GM10266 (cell line): Measurements from ENCODE around the gene CDK5RAP2.

Experiments
- DNase-seq: peaks from one replicate; pipeline ENCODE4 v3.0.0; 2012; ENCODE audit errors: extremely low spot score
- TF ChIP-seq, protein P1 (sequence below): IDR thresholded peaks from 2 replicates; pipeline ENCODE4 v1.5.1; 2012; ENCODE audit warnings: mild to moderate bottlenecking, low read depth; ENCODE audit not compliant: control insufficient read depth, insufficient read depth; ENCODE audit errors: missing control alignments

The CDK5RAP2 gene

DNA sequence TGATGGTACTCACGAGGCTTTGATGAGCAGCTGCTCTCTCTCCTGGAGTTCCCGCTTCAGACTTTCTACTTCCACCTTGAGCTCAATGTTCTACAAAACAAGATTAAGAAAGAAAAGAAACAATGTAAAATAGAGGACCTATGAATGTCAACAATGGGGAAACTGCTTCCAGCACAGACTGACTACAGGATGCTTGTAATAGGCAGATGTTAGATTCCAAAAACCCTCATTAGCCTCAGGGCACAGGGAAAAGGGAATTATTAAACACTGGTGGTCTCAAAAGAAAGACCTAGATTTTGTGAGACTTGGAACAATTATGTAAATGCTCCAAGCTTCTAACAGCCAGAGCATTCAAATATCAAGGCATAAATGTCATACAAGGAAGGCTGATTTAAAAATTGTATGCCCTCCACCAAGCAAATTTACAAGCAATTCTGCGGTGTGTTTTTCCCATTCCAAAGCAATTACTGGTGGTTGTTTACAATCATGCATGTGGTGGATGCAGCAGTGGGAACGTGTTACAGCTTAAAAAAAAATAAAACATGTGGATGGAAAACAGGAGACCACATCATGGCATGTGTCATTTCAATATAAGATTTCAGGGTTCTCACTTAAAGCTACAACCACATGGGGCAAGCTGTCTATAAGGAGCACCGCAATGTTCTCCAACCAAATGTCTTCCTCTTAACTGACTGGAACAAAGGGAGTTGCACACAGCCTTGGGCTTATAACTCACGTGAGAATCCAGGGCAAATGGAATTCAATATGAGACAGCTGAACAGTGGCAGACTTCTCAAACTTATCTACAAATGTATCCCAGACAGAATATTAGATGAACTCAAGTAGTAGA, 34.0 kb downstream of the CDK5RAP2 start:
- TF ChIP-seq, protein P1, sequence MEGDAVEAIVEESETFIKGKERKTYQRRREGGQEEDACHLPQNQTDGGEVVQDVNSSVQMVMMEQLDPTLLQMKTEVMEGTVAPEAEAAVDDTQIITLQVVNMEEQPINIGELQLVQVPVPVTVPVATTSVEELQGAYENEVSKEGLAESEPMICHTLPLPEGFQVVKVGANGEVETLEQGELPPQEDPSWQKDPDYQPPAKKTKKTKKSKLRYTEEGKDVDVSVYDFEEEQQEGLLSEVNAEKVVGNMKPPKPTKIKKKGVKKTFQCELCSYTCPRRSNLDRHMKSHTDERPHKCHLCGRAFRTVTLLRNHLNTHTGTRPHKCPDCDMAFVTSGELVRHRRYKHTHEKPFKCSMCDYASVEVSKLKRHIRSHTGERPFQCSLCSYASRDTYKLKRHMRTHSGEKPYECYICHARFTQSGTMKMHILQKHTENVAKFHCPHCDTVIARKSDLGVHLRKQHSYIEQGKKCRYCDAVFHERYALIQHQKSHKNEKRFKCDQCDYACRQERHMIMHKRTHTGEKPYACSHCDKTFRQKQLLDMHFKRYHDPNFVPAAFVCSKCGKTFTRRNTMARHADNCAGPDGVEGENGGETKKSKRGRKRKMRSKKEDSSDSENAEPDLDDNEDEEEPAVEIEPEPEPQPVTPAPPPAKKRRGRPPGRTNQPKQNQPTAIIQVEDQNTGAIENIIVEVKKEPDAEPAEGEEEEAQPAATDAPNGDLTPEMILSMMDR: no peak
- no peak for DNase-seq

DNA sequence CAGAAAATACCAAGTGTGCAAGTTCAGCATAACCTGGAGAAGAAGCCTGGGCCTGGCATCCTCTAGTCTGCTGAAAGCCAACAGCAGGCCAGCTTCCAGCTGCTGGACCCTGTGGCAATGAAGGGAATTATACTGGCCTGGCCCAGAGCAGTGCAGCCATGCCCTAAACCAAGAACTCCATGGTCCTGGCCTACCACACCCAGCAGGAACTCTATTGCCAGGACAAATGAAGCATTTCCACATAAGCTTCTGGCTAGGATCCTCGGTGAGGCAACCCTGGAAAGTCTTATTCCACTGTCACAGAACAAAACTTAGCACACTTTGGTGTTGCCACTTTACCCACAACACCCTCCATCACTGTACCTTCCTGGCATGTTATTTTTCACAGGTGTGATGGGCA, 35.5 kb downstream of the CDK5RAP2 start:
- TF ChIP-seq, protein P1: no peak
- no peak for DNase-seq

DNA sequence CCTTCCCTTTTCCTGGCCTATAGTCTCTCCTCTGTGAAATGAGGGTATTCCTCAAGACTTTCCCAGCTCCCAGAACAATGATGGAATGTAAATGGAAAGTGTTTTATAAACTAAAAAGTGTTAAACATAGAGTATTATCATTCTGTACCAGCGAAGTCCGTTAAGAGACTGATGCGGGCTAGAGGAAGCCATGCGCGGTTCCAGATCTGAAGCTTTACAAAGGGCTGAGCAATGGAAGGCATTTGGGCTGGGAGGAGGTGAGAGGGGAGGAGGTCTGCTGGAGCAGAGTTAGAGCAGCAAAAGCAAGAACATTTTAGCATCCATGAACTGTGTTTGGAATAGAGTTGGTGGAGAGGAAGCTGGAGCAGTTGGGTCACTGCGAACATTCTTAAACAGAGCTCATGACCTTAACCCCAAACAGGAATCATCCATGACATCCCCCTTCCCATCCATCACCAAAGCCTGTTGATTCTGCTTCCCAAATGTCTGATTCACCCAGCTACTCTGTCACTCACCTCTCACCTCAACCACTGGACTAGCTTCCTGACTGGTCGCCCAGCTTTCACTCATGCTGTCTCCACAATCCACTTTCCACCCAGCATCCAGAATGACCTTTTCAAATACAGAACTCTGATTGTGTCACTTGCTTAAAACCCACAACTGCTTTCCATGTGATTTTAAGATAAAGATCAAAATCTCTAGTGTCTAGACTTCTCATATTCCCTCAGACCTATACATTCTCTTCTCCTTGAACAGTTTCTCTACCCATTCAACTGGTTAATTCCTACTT, 37.1 kb downstream of the CDK5RAP2 start:
- TF ChIP-seq, protein P1: no peak
- no peak for DNase-seq

DNA sequence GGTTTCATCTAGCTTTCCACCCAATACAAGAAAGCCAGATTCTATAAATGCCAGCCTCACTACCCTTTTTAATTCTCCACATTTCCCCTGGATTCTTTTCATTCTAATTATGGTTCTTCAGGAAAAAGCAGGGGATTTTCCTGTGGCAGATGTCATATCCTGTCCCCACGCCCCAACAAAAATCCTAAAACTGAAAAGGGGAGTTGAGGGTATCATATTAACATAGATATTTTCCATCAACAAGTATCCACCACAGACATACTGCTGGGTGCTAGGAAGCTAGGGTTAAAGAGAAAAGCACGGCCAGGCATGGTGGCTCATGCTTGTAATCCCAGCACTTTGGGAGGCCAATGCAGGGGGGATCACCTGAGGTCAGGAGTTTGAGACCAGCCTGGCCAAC, 38.0 kb downstream of the CDK5RAP2 start:
- TF ChIP-seq, protein P1: no peak
- DNase-seq: no peak

DNA sequence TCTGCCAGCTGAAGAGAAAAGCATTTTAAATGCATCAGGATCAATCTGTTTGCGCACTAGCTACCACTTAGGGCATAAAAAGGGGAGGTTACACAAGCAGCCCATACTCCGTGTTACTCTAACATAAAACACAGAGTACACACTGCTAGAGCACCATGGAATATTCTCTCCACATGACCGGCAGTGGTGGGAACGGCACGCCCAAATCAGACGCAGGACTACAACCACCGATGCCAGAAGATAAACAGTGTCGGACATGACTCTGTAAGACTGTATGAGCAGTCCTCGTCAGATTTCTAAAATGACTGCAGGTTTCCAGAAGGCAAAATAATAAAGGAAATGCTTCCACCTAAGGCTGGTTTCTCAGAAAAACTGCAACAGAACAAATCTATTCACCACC, 40.0 kb downstream of the CDK5RAP2 start:
- no peak for DNase-seq
- TF ChIP-seq, protein P1: no peak

DNA sequence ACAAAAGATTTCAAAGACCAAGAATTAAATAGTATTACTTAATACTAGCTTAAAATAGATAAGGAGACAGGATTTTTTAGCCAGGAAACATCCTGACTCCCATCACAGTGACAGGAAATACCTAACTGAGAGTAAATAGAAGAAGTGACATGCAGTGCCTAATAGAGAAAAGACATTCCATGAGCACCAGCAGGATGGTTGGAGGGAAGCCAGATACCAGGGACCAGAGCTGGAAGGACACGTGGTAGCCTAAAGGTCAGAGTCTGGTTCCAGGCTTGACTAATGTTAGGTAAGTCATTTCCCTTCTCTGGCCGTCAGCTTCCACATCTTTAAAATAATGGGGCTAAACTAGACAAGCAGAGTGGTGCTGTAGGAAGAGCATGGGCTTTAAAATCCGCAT, 41.6 kb downstream of the CDK5RAP2 start:
- no peak for DNase-seq
- TF ChIP-seq, protein P1: no peak
